B cell (primary cell): ENCODE measurements around the gene MED16. TPM values are rescaled to one million over a fixed set of nuclear protein-coding genes. Genes with fewer than 3 reads are reported as not detected.

Experiments
- ATAC-seq: fragments of 200-7000 bp; cut with Tn5 transposase; one replicate; pipeline ENCODE4 v1.10.0; 2021; ENCODE audit warnings: low read depth, mild to moderate bottlenecking, moderate number of reproducible peaks, moderate library complexity
- CTCF ChIA-PET: fragments of 350-600 bp; sonication (Branson Sonifier 250); formaldehyde crosslinking; loops from one replicate; lab custom pipeline; 2021; ENCODE audit warnings: antibody characterized with exemption, inconsistent platforms; lab: Charles Lee
- POLR2A ChIA-PET: fragments of 350-600 bp; sonication (Branson Sonifier 250); formaldehyde crosslinking; loops from one replicate; lab custom pipeline; 2021; ENCODE audit warnings: antibody characterized with exemption; lab: Charles Lee
- DNase-seq: peaks from one replicate; pipeline ENCODE4 v3.0.0; 2013
- H2AFZ ChIP-seq: 2 replicates; pipeline ENCODE4 v1.6.1; 2012; ENCODE audit warnings: mild to moderate bottlenecking, low read depth, low read length; ENCODE audit not compliant: insufficient read depth, poor library complexity, severe bottlenecking
- H3K27ac ChIP-seq, 2 donors: 1 replicate in 1 of 2; 2 replicates in 1 of 2; pipeline ENCODE4 v1.5.1; 2012 to 2013; ENCODE audit warnings: low read length in 2 of 2, mild to moderate bottlenecking in 2 of 2, moderate library complexity in 1 of 2
- H3K27me3 ChIP-seq, 4 experiments: fragments of 200-600 bp in 1 of 4; sonication (generic) in 1 of 4; replicated peaks in 1 of 4; 1 replicate in 2 of 4; 2 replicates in 2 of 4; pipeline versions ENCODE4 v1.6.1 to v1.7.0; 2013 to 2016; ENCODE audit warnings: low read length in 3 of 4, mild to moderate bottlenecking in 2 of 4, mixed read lengths in 1 of 4, moderate library complexity in 1 of 4; ENCODE audit not compliant: insufficient read depth in 4 of 4, control insufficient read depth in 3 of 4; ENCODE audit errors: control extremely low read depth in 1 of 4
- H3K36me3 ChIP-seq, 2 experiments: replicated peaks in 1 of 2; 1 replicate in 1 of 2; 2 replicates in 1 of 2; pipeline versions ENCODE4 v1.6.1 to v1.7.1; 2013; ENCODE audit warnings: low read length in 1 of 2; ENCODE audit not compliant: insufficient read depth in 2 of 2, control insufficient read depth in 1 of 2; ENCODE audit errors: control extremely low read depth in 1 of 2, extremely low read depth in 1 of 2
- H3K4me1 ChIP-seq, 2 donors: fragments of 200-600 bp in 1 of 2; sonication (generic) in 1 of 2; 1 replicate in 1 of 2; 2 replicates in 1 of 2; pipeline versions ENCODE4 v1.5.1 to v1.6.1; 2013 to 2017; ENCODE audit warnings: low read length in 2 of 2; ENCODE audit not compliant: control insufficient read depth in 2 of 2, insufficient read depth in 2 of 2
- H3K4me2 ChIP-seq: replicated peaks from 2 replicates; pipeline ENCODE3; 2012; ENCODE audit warnings: mild to moderate bottlenecking, low read depth, low read length; ENCODE audit not compliant: poor library complexity, severe bottlenecking
- H3K4me3 ChIP-seq, 5 experiments: fragments of 200-600 bp in 1 of 5; sonication (generic) in 1 of 5; 1 replicate in 3 of 5; 2 replicates in 2 of 5; pipeline versions ENCODE4 v1.5.1 to v1.7.0; 2011 to 2016; ENCODE audit warnings: low read length in 4 of 5, mild to moderate bottlenecking in 4 of 5, low read depth in 2 of 5, control low read depth in 1 of 5, moderate library complexity in 1 of 5; ENCODE audit not compliant: insufficient read depth in 1 of 5; ENCODE audit errors: control extremely low read depth in 1 of 5, extremely low read depth in 1 of 5
- H3K79me2 ChIP-seq: fragments of 200-600 bp; sonication (generic); one replicate; pipeline ENCODE4 v1.6.0; 2016; ENCODE audit warnings: low read length; ENCODE audit not compliant: control insufficient read depth, insufficient read depth
- H3K9ac ChIP-seq: fragments of 200-600 bp; sonication (generic); 2 replicates; pipeline ENCODE4 v1.6.1; 2017; ENCODE audit warnings: mild to moderate bottlenecking, low read length, moderate library complexity
- H3K9me3 ChIP-seq, 3 donors: one replicate each; pipeline versions ENCODE4 v1.6.1 to v1.7.1; 2013; ENCODE audit warnings: low read length in 2 of 3; ENCODE audit not compliant: control insufficient read depth in 2 of 3, insufficient read depth in 1 of 3; ENCODE audit errors: control extremely low read depth in 1 of 3
- H4K20me1 ChIP-seq: 2 replicates; pipeline ENCODE4 v1.6.0; 2012; ENCODE audit warnings: mild to moderate bottlenecking, low read length; ENCODE audit not compliant: insufficient read depth, control insufficient read depth, poor library complexity, severe bottlenecking
- H3K27ac Mint-ChIP-seq: one replicate; pipeline ENCODE4 v1.8.0; 2021; ENCODE audit warnings: mixed read lengths
- H3K27me3 Mint-ChIP-seq: one replicate; pipeline ENCODE4 v1.8.0; 2021; ENCODE audit warnings: mixed read lengths
- H3K4me1 Mint-ChIP-seq: one replicate; pipeline ENCODE4 v1.8.0; 2021; ENCODE audit warnings: mixed read lengths
- H3K4me3 Mint-ChIP-seq: one replicate; pipeline ENCODE4 v1.8.0; 2021; ENCODE audit warnings: mixed read lengths
- H3K9me3 Mint-ChIP-seq: one replicate; pipeline ENCODE4 v1.8.0; 2022; ENCODE audit warnings: mixed read lengths; ENCODE audit not compliant: insufficient read depth
- EZH2 ChIP-seq: IDR thresholded peaks from 2 replicates; pipeline ENCODE4 v1.6.1; 2012; ENCODE audit warnings: borderline replicate concordance, low read depth, mild to moderate bottlenecking, moderate library complexity, low read length; ENCODE audit not compliant: insufficient read depth, poor library complexity, severe bottlenecking
- WGBS: methylation state at CpG from one replicate; pipeline ENCODE4 v1.1.5; 2013; ENCODE audit warnings: missing lambda C conversion rate; ENCODE audit not compliant: insufficient coverage; 5-methylcytosine and 5-hydroxymethylcytosine counted together
- intact Hi-C: fragments of 100-400 bp; cut with micrococcal nuclease; formaldehyde crosslinking; loops from one replicate; pipeline ENCODE4 v1.10.0; 2022
- polyA plus RNA-seq: library from polyadenylated mRNA; depleted of rRNA; stranded (reverse); fragments of >200 nt; gene quantifications from 2 replicates; pipeline ENCODE4 v1.2.3, GENCODE V29; 2012
- total RNA-seq, 2 donors: library from RNA; stranded (reverse); fragments of 120-200 nt in 1 of 2; gene quantifications; 1 replicate in 1 of 2; 2 replicates in 1 of 2; pipeline versions ENCODE4 v1.2.3 to v1.2.4, GENCODE V29; 2013 to 2022
- TF ChIP-seq, protein P1 (sequence below): fragments of 200-600 bp; IDR thresholded peaks from one replicate; pipeline ENCODE4 v1.8.0; 2022; ENCODE audit warnings: antibody characterized with exemption, mild to moderate bottlenecking

The MED16 gene
- total and polyA plus RNA-seq, 2 donors (not counting 1 experiment from before 2014, with no cell fraction given) = 85.0 to 85.3 TPM

- Histone ChIP-seq H4K20me1 (peaks cover 46% of the 10 kb centered on the region), H3K36me3 (peaks cover 0 to 77% of the 10 kb centered on the region in 2 experiments), H2AFZ (no peak overlapping the region), H3K27me3 (no peaks in the 10 kb centered on the region), H3K9ac (no peak overlapping the region), H3K4me1 (peaks cover 0 to 17% of the 10 kb centered on the region in 2 donors), H3K79me2 (peaks cover 60% of the 10 kb centered on the region), H3K4me3 (no peak overlapping the region), H3K27ac (no peak overlapping the region), H3K9me3 (no peaks in the 10 kb centered on the region), H3K4me2 (no peak overlapping the region)
- ChIA-PET POLR2A (no interaction called here), CTCF (interaction anchor here (0.7 kb wide), 1 partner anchor 122 kb away, joined by 3 read pairs; no protein-coding TSS in a partner anchor)
- intact Hi-C loops = no loop called here
- DNase-seq (no peak), ATAC-seq (no peak)
- WGBS = 97% methylated on average over 49 of the region's 51 CpGs
- Mint-ChIP-seq H3K27me3 (no peaks in the 10 kb centered on the region), H3K27ac (no peak overlapping the region), H3K4me3 (no peak overlapping the region), H3K9me3 (no peaks in the 10 kb centered on the region), H3K4me1 (no peaks in the 10 kb centered on the region)
- TF ChIP-seq, protein P1, sequence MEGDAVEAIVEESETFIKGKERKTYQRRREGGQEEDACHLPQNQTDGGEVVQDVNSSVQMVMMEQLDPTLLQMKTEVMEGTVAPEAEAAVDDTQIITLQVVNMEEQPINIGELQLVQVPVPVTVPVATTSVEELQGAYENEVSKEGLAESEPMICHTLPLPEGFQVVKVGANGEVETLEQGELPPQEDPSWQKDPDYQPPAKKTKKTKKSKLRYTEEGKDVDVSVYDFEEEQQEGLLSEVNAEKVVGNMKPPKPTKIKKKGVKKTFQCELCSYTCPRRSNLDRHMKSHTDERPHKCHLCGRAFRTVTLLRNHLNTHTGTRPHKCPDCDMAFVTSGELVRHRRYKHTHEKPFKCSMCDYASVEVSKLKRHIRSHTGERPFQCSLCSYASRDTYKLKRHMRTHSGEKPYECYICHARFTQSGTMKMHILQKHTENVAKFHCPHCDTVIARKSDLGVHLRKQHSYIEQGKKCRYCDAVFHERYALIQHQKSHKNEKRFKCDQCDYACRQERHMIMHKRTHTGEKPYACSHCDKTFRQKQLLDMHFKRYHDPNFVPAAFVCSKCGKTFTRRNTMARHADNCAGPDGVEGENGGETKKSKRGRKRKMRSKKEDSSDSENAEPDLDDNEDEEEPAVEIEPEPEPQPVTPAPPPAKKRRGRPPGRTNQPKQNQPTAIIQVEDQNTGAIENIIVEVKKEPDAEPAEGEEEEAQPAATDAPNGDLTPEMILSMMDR = no peak
- no peak for TF ChIP-seq EZH2
These were observed 8.4 kb downstream of the MED16 start for GRCh38 chr19:884420-885211.

GRCh38 chr19:883661-884211 lies 9.3 kb downstream of the MED16 start:
- H3K9me3 ChIP-seq = no peaks in the 10 kb centered on the region
- Mint-ChIP-seq H3K27me3 (no peaks in the 10 kb centered on the region), H3K27ac (no peak overlapping the region), H3K4me1 (no peaks in the 10 kb centered on the region), H3K4me3 (no peak overlapping the region), H3K9me3 (no peaks in the 10 kb centered on the region)
- H3K27ac ChIP-seq = no peak overlapping the region
- ChIA-PET CTCF (interaction anchor here (1.2 kb wide), 1 partner anchor 36 kb away, joined by 3 read pairs; no protein-coding TSS in a partner anchor), POLR2A (interaction anchor here (0.7 kb wide), 1 partner anchor 20 kb away, joined by 6 read pairs; no protein-coding TSS in a partner anchor)
- H3K79me2 ChIP-seq = peaks cover 58% of the 10 kb centered on the region
- ATAC-seq (peak; percentile 36), DNase-seq (no peak)
- peaks cover 0 to 11% of the 10 kb centered on the region in 2 donors for H3K4me1 ChIP-seq
- peaks cover 0 to 75% of the 10 kb centered on the region in 2 experiments for H3K36me3 ChIP-seq
- no peak overlapping the region for H2AFZ ChIP-seq
- H3K9ac ChIP-seq = no peak overlapping the region
- no peak overlapping the region for H3K4me2 ChIP-seq
- no peaks in the 10 kb centered on the region for H3K27me3 ChIP-seq
- no peak overlapping the region for H3K4me3 ChIP-seq
- intact Hi-C loops = no loop called here
- 94% methylated on average over 22 of the region's 22 CpGs for WGBS
- peaks cover 51% of the 10 kb centered on the region for H4K20me1 ChIP-seq
- TF ChIP-seq EZH2 = no peak
- TF ChIP-seq, protein P1 = no peak
